ENCODE data around the gene PSMD1.

The PSMD1 gene

DNA sequence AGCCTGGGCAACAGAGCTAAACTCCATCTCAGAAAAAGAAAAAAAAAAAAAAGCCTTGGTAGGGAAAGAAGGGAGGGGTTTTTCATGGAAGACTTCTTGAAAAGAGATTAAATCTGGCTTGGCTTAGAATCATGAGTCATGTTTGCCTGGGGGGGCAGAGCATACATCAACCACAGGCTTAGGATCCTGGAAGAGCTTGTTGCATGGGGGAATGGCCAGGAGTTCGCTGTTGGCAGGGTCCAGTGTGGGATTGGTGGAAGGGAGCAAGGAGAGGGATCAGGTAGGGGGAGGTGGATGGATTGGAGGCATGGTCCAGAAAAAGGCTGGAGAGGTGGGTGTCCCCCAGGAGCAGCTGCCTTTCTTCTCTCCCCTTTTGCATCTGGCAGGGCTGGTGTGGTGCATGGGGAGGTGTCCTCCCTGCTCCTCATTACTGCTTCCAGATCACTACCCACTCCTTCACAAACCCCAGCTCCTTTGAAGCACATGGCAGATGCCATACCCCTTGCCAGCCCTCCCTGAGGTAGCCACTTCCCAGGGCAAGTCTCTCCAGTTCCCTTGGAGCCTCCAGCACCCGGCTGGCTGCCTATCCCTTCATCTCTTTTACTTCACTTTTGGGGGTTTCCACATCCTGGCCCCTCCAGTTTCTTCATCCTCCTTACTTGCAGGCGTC, 144.3 kb downstream of the PSMD1 start:
- H3K27me3 ChIP-seq (ENCODE audit: control insufficient read depth in 1 of 2, insufficient read depth in 2 of 2, low read length in 2 of 2): no peaks in the 10 kb centered on the region
- no peaks in the 10 kb centered on the region for H3K36me3 ChIP-seq (ENCODE audit: control insufficient read depth in 1 of 2, insufficient read depth in 2 of 2, low read length in 2 of 2)
- no peak overlapping the region for H3K9ac ChIP-seq (ENCODE audit: low read depth in 1 of 2, low read length in 2 of 2)
- no peak overlapping the region for H3K4me3 ChIP-seq (ENCODE audit: low read depth in 1 of 2, low read length in 2 of 2)
- H3K9me3 ChIP-seq (ENCODE audit: control insufficient read depth in 1 of 2, low read length in 2 of 2): no peaks in the 10 kb centered on the region
- H3K27ac ChIP-seq (ENCODE audit: low read depth, low read length): no peak overlapping the region
- H3K4me1 ChIP-seq (ENCODE audit: control insufficient read depth in 1 of 2, insufficient read depth in 2 of 2, low read length in 2 of 2): peaks cover 10 to 13% of the 10 kb centered on the region in 2 donors

DNA sequence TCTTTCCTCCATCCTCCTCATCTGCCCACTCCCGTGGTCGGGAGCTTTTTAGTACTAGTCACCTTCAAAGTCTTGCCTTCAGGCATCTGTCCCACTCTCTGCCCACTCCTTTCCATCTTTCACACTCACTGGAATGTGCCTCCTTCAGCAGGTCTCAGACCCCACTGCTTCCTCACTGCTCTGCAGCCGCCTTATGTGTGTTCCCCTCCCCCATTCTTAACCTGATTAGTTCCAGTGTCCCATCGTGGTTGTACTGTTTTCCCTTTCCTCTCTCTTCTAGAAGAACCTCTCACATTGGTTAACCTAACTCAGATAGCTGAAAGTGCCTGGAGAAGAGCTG, 144.8 kb downstream of the PSMD1 start:
- no peaks in the 10 kb centered on the region for H3K36me3 ChIP-seq (ENCODE audit: control insufficient read depth in 1 of 2, insufficient read depth in 2 of 2, low read length in 2 of 2)
- peaks cover 10 to 13% of the 10 kb centered on the region in 2 donors for H3K4me1 ChIP-seq (ENCODE audit: control insufficient read depth in 1 of 2, insufficient read depth in 2 of 2, low read length in 2 of 2)
- no peak overlapping the region for H3K27ac ChIP-seq (ENCODE audit: low read depth, low read length)
- no peak overlapping the region for H3K4me3 ChIP-seq (ENCODE audit: low read depth in 1 of 2, low read length in 2 of 2)
- H3K9me3 ChIP-seq (ENCODE audit: control insufficient read depth in 1 of 2, low read length in 2 of 2): no peaks in the 10 kb centered on the region
- no peak overlapping the region for H3K9ac ChIP-seq (ENCODE audit: low read depth in 1 of 2, low read length in 2 of 2)
- H3K27me3 ChIP-seq (ENCODE audit: control insufficient read depth in 1 of 2, insufficient read depth in 2 of 2, low read length in 2 of 2): no peaks in the 10 kb centered on the region

DNA sequence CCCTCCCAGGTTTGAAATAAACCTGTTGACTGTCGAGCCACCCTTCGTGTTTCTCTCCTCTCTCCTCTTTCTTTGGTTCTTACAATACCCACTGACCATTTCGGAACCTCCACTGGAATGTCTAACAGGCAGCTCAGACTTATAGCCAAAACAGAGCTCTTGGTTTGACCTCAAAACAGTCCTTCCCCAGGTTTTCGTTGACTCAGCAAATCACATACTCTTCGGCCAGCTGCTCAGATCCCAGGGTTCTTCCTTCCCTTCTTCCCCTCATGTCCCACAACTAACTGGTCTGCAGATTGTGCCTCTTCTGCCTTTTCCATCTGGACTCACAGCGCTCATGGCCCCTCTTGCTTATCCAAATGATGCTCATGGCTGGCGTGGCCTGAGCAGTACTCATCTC, 146.4 kb downstream of the PSMD1 start:
- peaks cover 6 to 7% of the 10 kb centered on the region in 2 donors for H3K4me1 ChIP-seq (ENCODE audit: control insufficient read depth in 1 of 2, insufficient read depth in 2 of 2, low read length in 2 of 2)
- no peak overlapping the region for H3K4me3 ChIP-seq (ENCODE audit: low read depth in 1 of 2, low read length in 2 of 2)
- no peaks in the 10 kb centered on the region for H3K36me3 ChIP-seq (ENCODE audit: control insufficient read depth in 1 of 2, insufficient read depth in 2 of 2, low read length in 2 of 2)
- H3K27ac ChIP-seq (ENCODE audit: low read depth, low read length): no peak overlapping the region
- no peak overlapping the region for H3K9ac ChIP-seq (ENCODE audit: low read depth in 1 of 2, low read length in 2 of 2)
- H3K9me3 ChIP-seq (ENCODE audit: control insufficient read depth in 1 of 2, low read length in 2 of 2): no peaks in the 10 kb centered on the region
- no peaks in the 10 kb centered on the region for H3K27me3 ChIP-seq (ENCODE audit: control insufficient read depth in 1 of 2, insufficient read depth in 2 of 2, low read length in 2 of 2)

DNA sequence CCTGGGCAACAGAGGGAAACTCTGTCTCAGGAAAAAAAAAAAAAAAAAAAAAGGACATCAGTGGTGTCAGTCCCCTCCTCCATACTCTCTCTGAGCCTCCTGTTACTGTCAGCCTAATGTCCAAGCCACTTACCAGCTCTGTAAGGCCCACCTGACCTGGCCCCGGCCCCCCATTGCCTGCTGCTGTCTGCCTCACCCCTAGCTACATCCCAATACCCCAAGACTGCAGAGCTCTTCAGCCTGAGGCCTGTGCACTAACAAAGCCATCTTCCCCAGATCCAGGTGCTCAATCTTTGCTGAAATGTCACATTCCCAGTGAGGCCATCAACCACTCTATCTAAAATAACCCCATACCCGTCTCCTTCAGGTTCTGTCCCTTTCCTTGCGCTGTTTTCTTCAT, 147.5 kb downstream of the PSMD1 start:
- H3K9ac ChIP-seq (ENCODE audit: low read depth in 1 of 2, low read length in 2 of 2): no peak overlapping the region
- no peak overlapping the region for H3K4me3 ChIP-seq (ENCODE audit: low read depth in 1 of 2, low read length in 2 of 2)
- H3K4me1 ChIP-seq (ENCODE audit: control insufficient read depth in 1 of 2, insufficient read depth in 2 of 2, low read length in 2 of 2): peaks cover 2 to 3% of the 10 kb centered on the region in 2 donors
- no peaks in the 10 kb centered on the region for H3K9me3 ChIP-seq (ENCODE audit: control insufficient read depth in 1 of 2, low read length in 2 of 2)
- no peaks in the 10 kb centered on the region for H3K36me3 ChIP-seq (ENCODE audit: control insufficient read depth in 1 of 2, insufficient read depth in 2 of 2, low read length in 2 of 2)
- H3K27ac ChIP-seq (ENCODE audit: low read depth, low read length): no peak overlapping the region
- no peaks in the 10 kb centered on the region for H3K27me3 ChIP-seq (ENCODE audit: control insufficient read depth in 1 of 2, insufficient read depth in 2 of 2, low read length in 2 of 2)

DNA sequence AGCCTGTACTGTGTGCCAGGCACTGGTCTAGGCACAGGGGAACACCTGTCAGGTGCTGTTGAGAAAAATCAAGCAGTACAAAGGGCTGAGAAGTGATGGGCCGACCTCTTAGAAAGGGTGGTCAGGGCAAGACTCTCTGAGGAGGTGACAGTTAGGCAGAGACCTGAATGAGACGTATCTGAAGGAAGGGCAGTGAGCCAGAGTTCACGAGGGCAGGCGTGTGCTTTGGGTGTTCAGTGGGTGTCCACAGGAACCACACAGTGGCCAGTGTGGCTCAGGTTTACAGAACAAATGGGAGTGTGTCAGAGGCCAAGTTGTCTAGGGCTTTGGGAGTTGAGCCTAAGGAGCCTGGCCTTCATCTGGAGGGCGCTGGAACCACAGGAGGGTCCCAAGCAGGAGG, 147.9 kb downstream of the PSMD1 start:
- Histone ChIP-seq H3K27ac (ENCODE audit: low read depth, low read length) (no peak overlapping the region), H3K9me3 (ENCODE audit: control insufficient read depth in 1 of 2, low read length in 2 of 2) (no peaks in the 10 kb centered on the region), H3K4me3 (ENCODE audit: low read depth in 1 of 2, low read length in 2 of 2) (no peak overlapping the region), H3K9ac (ENCODE audit: low read depth in 1 of 2, low read length in 2 of 2) (no peak overlapping the region), H3K4me1 (ENCODE audit: control insufficient read depth in 1 of 2, insufficient read depth in 2 of 2, low read length in 2 of 2) (no peaks in the 10 kb centered on the region), H3K36me3 (ENCODE audit: control insufficient read depth in 1 of 2, insufficient read depth in 2 of 2, low read length in 2 of 2) (no peaks in the 10 kb centered on the region), H3K27me3 (ENCODE audit: control insufficient read depth in 1 of 2, insufficient read depth in 2 of 2, low read length in 2 of 2) (no peaks in the 10 kb centered on the region)

DNA sequence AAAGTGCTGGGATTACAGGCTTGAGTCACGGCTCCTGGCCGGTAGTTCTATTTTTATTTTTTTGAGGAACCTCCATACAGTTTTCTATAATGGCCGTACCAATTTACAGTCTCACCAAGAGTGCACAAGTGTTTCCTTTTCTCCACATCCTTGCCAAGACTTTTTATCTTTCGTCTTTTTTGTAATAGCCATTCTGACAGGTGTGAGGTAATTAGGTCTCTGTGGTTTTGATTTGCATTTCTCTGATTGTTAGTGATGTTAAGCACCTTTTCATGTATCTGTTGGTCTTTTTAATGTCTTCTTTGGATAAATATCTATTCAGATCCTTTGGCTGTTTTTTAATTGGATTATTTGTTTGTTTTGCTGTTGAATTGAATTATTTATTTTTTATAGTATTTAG, 151.1 kb downstream of the PSMD1 start:
- no peak overlapping the region for H3K4me3 ChIP-seq (ENCODE audit: low read depth in 1 of 2, low read length in 2 of 2)

DNA sequence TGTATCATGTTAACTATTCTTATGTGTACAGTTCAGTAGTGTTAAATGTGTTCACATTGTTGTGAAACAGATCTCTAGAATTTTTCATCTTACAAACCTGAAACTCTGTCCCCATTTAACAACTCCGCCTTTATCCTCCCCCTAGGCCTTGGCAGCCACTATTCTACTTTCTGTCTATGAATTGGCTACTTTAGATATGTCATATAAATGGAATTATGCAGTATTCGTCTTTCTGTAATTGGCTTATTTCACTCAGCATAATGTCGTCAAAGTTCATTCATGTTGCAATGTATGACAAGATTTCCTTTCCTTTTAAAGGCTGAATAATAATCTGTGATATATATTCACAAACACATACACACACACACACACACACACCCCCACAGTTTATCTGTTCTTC, 154.1 kb downstream of the PSMD1 start:
- Histone ChIP-seq H3K4me3 (ENCODE audit: low read depth in 1 of 2, low read length in 2 of 2) (no peak overlapping the region), H3K36me3 (ENCODE audit: control insufficient read depth in 1 of 2, insufficient read depth in 2 of 2, low read length in 2 of 2) (no peaks in the 10 kb centered on the region), H3K4me1 (ENCODE audit: control insufficient read depth in 1 of 2, insufficient read depth in 2 of 2, low read length in 2 of 2) (no peaks in the 10 kb centered on the region), H3K27ac (ENCODE audit: low read depth, low read length) (no peak overlapping the region), H3K27me3 (ENCODE audit: control insufficient read depth in 1 of 2, insufficient read depth in 2 of 2, low read length in 2 of 2) (no peaks in the 10 kb centered on the region), H3K9me3 (ENCODE audit: control insufficient read depth in 1 of 2, low read length in 2 of 2) (no peaks in the 10 kb centered on the region), H3K9ac (ENCODE audit: low read depth in 1 of 2, low read length in 2 of 2) (no peak overlapping the region)

More for the DNA sequence above, 151.1 kb downstream of the PSMD1 start:
- Histone ChIP-seq H3K4me1 (ENCODE audit: control insufficient read depth in 1 of 2, insufficient read depth in 2 of 2, low read length in 2 of 2) (no peaks in the 10 kb centered on the region), H3K27me3 (ENCODE audit: control insufficient read depth in 1 of 2, insufficient read depth in 2 of 2, low read length in 2 of 2) (no peaks in the 10 kb centered on the region), H3K9me3 (ENCODE audit: control insufficient read depth in 1 of 2, low read length in 2 of 2) (no peaks in the 10 kb centered on the region), H3K36me3 (ENCODE audit: control insufficient read depth in 1 of 2, insufficient read depth in 2 of 2, low read length in 2 of 2) (no peaks in the 10 kb centered on the region), H3K9ac (ENCODE audit: low read depth in 1 of 2, low read length in 2 of 2) (no peak overlapping the region), H3K27ac (ENCODE audit: low read depth, low read length) (no peak overlapping the region)

GRCh38 chr2:231211486-231211885, 154.8 kb downstream of the PSMD1 start:
- H3K27ac ChIP-seq (ENCODE audit: low read depth, low read length): no peak overlapping the region
- H3K36me3 ChIP-seq (ENCODE audit: control insufficient read depth in 1 of 2, insufficient read depth in 2 of 2, low read length in 2 of 2): no peaks in the 10 kb centered on the region
- H3K9me3 ChIP-seq (ENCODE audit: control insufficient read depth in 1 of 2, low read length in 2 of 2): no peaks in the 10 kb centered on the region
- H3K27me3 ChIP-seq (ENCODE audit: control insufficient read depth in 1 of 2, insufficient read depth in 2 of 2, low read length in 2 of 2): no peaks in the 10 kb centered on the region
- no peaks in the 10 kb centered on the region for H3K4me1 ChIP-seq (ENCODE audit: control insufficient read depth in 1 of 2, insufficient read depth in 2 of 2, low read length in 2 of 2)
- no peak overlapping the region for H3K4me3 ChIP-seq (ENCODE audit: low read depth in 1 of 2, low read length in 2 of 2)
- H3K9ac ChIP-seq (ENCODE audit: low read depth in 1 of 2, low read length in 2 of 2): no peak overlapping the region

- Histone ChIP-seq H3K4me3 (ENCODE audit: low read depth in 1 of 2, low read length in 2 of 2) (no peak overlapping the region), H3K36me3 (ENCODE audit: control insufficient read depth in 1 of 2, insufficient read depth in 2 of 2, low read length in 2 of 2) (no peaks in the 10 kb centered on the region), H3K9ac (ENCODE audit: low read depth in 1 of 2, low read length in 2 of 2) (no peak overlapping the region), H3K4me1 (ENCODE audit: control insufficient read depth in 1 of 2, insufficient read depth in 2 of 2, low read length in 2 of 2) (no peaks in the 10 kb centered on the region), H3K27me3 (ENCODE audit: control insufficient read depth in 1 of 2, insufficient read depth in 2 of 2, low read length in 2 of 2) (no peaks in the 10 kb centered on the region), H3K9me3 (ENCODE audit: control insufficient read depth in 1 of 2, low read length in 2 of 2) (no peaks in the 10 kb centered on the region), H3K27ac (ENCODE audit: low read depth, low read length) (no peak overlapping the region)
Measured at GRCh38 chr2:231212329-231212845, 155.7 kb downstream of the PSMD1 start.

- H3K4me3 ChIP-seq (ENCODE audit: low read depth in 1 of 2, low read length in 2 of 2): no peak overlapping the region
- H3K36me3 ChIP-seq (ENCODE audit: control insufficient read depth in 1 of 2, insufficient read depth in 2 of 2, low read length in 2 of 2): no peaks in the 10 kb centered on the region
- no peaks in the 10 kb centered on the region for H3K9me3 ChIP-seq (ENCODE audit: control insufficient read depth in 1 of 2, low read length in 2 of 2)
- no peaks in the 10 kb centered on the region for H3K4me1 ChIP-seq (ENCODE audit: control insufficient read depth in 1 of 2, insufficient read depth in 2 of 2, low read length in 2 of 2)
- H3K27me3 ChIP-seq (ENCODE audit: control insufficient read depth in 1 of 2, insufficient read depth in 2 of 2, low read length in 2 of 2): no peaks in the 10 kb centered on the region
- no peak overlapping the region for H3K9ac ChIP-seq (ENCODE audit: low read depth in 1 of 2, low read length in 2 of 2)
- no peak overlapping the region for H3K27ac ChIP-seq (ENCODE audit: low read depth, low read length)
Measured at GRCh38 chr2:231213931-231214642, 157.4 kb downstream of the PSMD1 start.
